Lung microvascular endothelial cell (primary cell): ENCODE data around the gene ERAL1. TPM values are rescaled to one million over a fixed set of nuclear protein-coding genes. Genes with fewer than 3 reads are reported as not detected.
A peak's percentile ranks its signal among the peaks of the same experiment; 100 is the strongest.
"Not testable (repeated sequence)": the region's sequence is repeated elsewhere in the genome, so short reads cannot be mapped to it uniquely, and the experiment has no call there.

Experiments used
- DNase-seq, 2 donors: peaks; one replicate each; pipeline versions ENCODE4 v3.0.0 to v3.0.0-alpha.2; 2010; ENCODE audit warnings: low read depth in 2 of 2
- total RNA-seq: library from RNA; depleted of rRNA; stranded (reverse); fragments of >200 nt; gene quantifications from 2 replicates; pipeline ENCODE4 v1.2.1, GENCODE V29; 2014

ERAL1 gene
- 23.1 and 24.6 TPM in 2 replicates for total RNA-seq

DNA sequence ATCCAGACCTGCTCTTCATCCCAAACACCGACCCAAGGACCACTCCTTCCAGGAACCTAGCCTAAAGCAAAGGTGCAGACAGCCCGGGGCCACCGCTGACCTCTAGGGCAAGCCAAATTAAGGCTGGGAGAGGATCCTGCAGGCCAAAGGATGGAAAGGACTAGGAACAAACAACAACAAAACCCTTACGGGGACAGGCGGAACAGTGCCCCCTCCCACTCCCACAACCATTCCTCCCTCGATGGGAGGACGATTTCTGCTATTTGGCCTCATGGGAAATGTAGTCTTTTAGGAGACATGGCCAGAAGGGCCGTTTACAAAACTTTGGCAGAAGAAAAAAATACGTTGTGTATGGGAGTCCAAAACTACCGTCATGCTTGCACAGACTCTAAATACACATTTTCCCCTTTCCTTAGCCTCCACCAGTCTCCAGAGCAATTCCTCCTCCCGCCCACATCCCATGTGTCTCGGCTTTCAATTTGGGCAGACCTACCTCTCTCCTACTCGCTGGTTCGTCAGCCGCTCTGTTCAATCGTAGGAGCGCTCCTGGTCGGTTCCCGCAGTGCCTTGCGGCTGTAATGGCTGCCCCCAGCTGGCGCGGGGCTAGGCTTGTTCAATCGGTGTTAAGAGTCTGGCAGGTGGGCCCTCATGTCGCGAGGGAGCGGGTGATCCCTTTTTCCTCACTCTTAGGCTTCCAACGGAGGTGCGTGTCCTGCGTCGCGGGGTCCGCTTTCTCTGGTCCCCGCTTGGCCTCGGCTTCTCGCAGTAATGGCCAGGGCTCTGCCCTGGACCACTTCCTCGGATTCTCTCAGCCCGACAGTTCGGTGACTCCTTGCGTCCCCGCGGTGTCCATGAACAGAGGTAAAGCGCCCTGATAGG lies at the start of gene ERAL1:
TSS of gene ERAL1 (plus strand) at position 560 of the 879 bp plus-strand sequence. CDS start at position 579, 19 bp downstream.
- peak; percentile 88 to 89 for DNase-seq

DNA sequence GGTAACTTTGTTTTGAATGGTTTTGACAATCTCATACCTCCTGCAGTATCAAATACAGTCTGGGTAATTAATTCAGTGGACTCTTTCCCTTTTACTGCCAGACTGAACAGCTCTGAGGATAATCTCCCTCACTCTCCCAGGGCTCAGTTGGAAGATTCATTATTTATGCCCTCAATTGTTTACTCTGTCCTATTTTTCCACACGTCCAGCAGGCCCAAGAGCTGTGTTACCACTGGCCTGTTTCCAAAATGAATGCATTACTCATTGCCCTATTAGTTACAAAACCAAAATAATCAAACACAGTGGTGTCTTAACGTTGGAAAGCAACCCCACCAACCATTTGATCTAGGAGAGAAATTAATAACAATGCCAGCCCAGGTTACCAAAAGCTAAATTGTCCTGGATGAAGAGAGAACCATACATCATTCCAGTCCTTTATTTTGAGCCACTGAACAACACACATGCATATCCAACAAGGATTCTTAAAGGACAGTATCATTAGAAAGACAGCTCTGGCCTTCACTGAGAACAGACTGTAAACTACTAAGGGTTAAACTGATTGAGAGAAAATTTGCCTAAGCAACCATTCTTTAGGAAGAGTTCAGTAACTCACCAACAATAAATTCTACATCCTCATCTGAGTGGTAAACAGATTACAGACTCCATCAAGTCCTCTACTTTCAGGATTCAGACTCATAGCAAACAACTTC lies 46.7 kb upstream of the ERAL1 start:
- DNase-seq = peak; percentile 93 to 95

DNA sequence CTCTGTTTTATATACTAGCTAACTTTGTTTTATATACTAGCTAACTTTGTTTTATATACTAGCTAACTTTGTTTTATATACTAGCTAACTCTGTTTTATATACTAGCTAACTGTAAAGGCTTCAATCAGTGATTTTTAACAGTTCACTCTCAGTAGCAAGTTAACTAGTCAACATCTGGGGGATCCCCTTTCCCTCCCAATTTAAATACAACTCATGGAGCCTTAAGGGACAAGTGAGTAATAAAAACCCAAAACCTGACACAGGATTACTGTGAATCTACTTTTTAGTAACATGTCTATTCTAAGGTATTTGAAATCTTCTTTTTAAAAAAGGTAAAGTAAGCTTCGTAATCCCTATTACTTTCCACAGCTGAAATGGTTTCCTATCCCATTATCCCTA lies 44.4 kb upstream of the ERAL1 start:
- no peak for DNase-seq

DNA sequence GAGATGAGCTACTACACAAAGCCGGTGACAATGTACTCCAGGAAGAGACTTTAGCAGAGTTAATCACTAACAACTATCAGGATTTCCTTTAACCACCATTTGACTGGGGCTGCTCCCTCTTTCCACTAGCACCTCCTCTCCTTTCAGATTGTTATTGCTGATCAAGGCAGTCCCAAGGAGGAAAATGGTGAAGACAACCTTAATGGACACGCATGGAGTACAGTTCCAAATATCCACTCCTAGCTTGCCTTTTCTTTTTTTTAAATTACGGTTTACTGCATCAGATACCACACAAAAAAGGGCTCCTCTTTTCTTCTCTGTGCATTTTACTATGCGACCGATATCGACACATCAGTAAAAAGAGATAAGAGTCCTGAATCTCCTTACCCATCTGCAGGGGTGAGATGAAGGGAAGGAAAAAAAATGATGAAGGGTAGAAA lies 43.1 kb upstream of the ERAL1 start:
- peak; percentile 48 to 64 for DNase-seq

DNA sequence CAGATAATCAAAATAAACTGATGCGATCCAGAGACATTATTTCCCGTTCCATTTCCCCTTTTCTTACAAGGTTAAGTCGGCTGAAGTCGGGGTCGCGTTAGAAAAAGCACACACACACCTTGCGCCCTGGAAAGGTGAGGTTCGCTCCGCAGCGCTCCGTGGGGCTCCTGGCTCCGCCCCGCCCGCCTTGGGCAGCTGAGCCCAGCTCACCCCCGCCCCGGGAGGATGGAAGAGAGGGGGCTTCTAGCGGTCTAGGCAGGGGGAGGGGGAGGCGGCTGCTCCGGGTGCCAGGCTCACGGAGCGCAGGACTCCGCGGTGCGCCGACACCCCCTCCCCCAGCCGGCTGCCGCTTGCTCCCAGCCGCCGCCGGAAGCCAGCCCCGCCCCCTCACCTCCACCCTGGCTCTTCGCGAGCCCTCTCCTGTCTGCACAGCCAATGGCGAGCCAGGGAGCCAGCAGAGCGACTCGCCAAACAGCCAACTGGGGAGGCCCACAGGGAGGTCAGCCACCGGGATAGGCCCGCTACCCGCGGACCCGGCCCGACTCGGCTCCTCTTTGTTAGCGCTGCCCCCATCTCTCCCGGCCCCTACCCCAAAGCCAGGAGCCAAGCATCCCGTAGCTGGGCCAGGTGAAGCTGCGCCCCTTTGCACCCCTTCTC lies 42.6 kb upstream of the ERAL1 start:
- DNase-seq = peak; percentile 97 to 99

DNA sequence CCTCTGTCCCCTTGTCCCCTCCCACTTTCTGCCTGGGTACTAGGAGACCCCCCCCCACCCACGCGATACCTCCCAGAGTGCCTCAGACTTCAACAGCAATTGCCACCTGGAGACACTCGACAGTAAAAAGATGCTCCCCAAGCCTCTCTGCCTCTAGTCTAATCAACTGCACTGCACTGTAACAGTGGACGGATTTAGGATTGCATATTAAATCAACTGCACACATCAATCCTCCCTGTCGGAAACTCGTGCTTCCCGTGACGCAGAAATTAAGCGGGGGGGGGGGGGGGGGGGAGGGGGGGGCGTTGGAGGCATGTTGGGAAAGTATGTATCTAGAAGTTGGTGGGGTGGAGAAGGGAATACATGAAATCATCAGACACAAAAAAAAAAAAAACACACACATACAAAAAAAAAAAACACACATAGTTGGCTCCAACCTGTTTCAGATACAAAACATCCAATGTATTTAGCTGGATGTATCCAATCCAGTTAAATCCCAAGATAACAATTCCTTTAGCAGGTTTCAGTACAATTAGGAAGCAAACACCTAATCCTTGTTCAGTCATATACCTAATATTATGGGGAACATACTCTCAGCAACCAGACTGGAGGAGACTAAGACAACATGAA lies 42.0 kb upstream of the ERAL1 start:
- DNase-seq = peak; percentile 84 to 91

DNA sequence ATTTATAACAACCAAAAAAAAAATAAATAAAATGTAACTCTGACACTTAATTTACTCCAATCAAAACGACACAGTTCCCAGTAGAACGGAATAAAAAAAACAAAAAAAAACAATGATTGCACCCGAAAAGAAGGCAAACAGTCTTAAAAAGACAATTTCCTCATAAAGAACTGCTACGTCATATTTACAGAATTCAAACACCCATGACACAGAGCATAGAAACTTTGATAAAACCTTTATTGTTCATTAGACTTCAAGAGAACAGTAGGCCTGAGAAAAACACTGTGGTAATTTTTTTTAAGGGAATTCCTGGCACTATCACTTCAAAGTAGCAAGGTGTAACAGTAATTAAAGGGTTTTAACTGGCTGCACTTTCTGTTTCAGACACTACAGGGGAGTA lies 38.3 kb upstream of the ERAL1 start:
- no peak for DNase-seq

DNA sequence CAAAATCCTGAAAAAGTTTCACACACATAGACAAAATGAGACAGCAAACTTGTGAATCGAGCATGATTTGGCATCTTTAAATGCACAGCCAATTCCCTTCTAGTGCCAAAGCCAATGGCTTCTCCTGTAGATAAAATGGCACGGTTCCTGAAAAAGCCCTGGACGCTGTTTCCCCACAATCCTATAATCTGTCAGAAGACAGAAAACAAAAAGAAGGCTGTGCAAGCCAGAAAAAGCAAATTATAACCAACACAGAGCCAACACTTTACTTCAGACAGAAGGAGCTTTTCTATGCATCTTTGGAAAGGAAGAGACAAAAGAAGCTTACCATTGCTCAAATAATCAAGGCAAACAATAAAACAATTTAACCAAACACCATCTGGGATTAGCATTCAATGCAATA lies 36.0 kb upstream of the ERAL1 start:
- no peak for DNase-seq

DNA sequence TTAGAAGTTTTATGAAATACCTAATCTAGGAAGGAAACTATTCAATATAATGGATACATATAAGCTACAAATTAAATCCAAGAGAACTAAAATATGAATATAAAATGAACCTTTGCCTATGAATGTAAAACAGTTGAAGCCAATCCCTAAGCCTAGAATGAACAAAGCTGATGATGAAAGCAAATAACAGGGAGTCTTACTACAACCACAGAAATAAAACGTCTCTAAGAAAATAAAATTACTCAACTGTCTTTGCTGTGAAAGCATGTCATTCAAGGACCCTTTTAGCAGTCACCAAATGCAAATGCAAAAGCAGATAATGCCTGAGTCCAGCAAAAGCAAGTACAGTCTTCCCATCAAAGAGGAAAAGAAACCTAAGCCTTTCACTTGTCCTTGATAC lies 35.2 kb upstream of the ERAL1 start:
- no peak for DNase-seq

DNA sequence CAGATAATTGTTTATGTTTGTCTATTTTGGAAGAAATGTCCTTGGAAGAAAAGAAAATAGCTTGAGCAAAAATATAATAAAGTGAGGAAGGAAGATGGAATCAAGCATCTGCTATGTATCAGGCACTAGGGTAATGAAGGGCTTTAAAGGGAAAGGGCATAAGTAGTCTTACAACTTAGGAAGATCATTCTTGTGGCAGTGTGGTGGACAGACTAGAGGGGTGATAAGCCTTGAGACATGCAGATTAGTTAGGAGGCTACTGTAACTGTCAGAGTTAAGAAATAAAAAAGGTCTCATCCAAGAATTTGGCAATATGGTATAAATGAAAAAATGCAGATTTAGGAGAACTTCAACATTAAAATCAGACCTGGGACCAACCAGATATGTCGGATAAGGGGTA lies 27.1 kb upstream of the ERAL1 start:
- DNase-seq = no peak

DNA sequence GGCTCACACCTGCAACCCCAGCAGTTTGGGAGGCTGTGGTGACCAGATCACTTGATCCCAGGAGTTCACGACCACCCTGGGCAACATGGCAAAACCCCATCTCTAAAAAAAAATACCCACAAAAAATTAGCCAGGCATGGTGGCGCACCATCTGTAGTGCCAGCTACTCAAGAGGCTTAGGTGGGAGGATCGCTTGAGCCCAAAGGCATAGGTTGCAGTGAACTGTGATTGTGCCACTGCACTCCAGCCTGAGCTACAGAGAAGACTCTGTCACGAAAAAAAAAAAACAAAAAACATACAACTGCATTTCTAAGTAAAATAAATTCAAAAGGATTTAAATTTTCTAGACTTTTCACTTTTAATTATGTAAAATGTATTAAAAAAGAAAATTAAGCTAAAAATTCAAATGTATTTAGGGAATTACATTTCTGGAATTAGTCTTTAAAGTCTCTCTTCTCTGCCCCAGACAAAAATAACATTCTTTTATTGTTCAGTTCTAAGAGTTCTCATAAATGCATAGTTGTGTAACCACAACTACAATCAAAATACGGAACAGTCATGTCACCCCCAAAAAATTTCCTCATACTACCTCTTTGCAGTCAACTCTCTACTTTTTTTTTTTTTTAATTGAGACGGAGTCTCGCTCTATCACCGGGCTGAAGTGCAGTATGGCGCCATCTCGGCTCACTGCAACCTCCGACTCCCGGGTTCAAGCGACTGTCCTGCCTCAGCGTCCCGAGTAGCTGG lies 26.3 kb upstream of the ERAL1 start:
- no peak for DNase-seq

DNA sequence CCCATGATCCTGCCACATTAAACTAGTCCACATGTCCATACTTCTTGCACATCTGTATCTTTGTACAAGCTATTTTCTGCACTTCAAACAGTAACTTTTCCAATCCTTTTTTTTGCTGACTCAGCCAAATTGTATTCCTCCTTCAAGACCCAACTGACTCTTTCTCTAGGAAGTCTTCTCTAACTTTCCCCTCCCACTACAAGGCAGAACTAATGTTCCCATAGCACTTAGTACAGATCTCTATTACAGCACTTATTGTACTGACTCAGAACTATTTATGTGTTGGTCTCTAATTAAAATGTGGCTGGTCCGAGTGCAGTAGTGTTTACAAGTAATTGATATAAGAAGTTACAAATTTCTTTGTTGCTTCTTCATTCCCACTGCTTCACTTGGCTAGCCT lies 20.4 kb upstream of the ERAL1 start:
- DNase-seq = no peak

DNA sequence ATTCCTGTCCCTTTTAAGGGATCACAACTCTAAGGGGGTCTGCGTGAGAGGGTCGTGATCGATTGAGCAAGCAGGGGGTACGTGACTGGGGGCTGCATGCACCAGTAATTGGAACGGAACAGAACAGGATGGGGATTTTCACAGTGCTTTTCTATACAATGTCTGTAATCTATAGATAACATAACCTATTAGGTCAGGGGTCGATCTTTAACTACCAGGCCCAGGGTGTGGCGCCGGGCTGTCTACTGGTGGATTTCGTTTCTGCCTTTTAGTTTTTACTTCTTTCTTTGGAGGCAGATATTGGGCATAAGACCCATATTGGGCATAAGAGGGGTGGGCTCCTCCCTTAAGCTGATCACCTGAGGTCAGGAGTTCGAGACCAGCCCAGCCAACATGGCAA lies 18.3 kb upstream of the ERAL1 start:
- not testable (repeated sequence) for DNase-seq

DNA sequence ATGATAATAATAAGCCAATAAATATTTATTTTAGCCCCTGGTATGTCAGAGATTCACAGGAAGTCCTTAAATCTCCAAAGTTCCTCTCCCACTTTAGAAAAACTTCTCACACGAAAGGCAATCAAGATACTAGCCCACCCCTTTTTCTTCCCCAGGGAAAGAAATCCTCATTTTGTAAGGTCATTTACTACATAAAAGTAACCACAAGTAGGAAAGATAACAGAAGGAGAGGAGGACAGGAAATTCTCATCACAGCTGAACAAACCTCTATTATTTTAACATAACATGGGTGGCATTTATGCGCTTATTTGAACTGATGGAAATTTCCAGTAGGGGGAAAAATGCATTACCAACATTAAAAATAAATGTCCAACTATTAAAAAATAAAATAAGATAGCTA lies 15.6 kb upstream of the ERAL1 start:
- peak in 1 of 2 donors; percentile 85 for DNase-seq

DNA sequence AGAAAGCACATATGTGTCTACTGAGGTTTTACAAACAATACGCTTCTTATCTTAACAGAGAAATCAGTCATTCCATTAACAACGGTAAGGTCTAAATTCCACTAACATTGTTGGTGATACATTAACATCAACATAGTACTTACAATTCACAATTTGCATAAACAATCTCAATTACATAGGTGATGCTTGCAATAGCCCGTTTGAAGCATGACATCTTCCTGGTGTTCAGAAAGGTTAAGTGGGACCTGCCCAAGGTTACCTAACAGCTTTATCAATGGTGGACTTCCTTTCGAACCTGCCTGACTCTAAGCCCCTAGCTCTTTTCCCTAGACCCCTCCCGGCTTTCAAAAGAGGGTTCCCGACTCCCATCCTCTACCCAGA lies 12.9 kb upstream of the ERAL1 start:
- peak in 1 of 2 donors; percentile 39 for DNase-seq

DNA sequence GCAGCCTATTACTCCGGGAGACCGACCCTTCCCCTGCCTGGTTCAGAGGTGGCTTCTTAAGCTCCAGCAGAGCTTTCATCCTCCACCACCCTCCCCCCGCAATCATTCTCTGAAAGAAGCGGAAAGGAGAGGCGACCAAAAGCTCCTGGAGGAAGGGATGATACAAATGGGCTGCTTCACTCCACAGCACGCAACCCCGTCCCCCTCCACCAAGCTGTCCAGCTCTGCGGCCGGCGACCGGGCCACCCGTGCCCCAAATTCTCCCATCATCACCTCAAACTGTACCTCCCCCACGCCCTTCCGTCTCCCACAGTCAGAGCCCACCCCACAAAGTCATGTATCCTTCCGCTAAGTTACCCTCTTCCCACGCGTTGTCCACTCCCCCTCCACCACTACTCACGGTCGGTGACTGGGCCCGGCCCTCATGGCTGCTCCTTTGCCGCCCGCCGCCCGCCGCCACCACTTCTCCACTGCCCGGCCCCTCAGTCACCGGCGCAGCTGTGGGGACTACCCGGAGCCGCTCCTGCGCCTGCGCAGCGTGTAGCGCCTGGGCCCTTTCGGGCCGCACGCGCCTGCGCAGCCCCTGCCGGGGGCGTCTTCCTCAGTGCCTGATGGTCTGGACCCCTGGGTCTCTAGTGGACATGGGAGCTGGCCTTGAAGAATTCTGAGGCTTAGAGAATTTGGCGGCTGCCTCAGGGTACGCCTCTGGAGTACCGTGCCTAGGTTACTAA lies 12.4 kb upstream of the ERAL1 start, which contains the start of gene FAM222B:
TSS of gene FAM222B (minus strand) at position 509 of the 731 bp plus-strand sequence. CDS start 76,123 bp downstream, outside the sequence.
- peak; percentile 86 to 91 for DNase-seq

DNA sequence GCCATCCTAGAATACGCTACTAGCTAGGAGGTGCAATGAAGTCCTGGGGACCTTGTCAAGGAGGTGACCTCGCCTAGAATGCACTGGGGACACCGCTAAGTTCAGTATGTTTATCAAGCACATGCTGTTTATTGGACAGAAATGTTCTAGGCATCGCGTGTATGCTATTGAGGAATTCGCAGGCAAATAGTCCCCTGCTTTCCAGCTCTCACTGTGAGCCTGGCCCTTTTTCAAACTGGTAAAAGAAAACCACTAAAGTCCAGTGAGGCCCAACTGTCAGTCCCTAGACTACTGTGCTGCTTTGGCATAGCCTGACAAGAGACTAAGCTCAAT lies 11.0 kb upstream of the ERAL1 start:
- DNase-seq = no peak

DNA sequence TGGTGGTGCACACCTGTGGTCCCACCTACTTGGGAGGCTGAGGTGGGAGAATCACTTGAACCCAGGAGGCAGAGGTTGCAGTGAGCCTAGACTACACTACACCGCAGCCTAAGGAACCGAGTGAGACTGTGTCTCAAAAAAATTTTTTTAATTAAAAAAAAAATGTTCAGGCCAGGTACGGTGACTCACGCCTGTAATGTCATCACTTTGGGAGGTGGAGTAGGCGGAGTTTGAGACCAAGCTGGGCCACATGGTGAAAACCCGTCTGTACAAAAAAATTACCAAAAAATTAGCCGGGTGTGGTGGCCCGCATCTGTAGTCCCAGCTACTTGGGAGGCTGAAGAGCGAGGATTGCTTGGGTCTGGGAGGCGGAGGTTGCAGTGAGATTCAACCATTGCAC lies 8.6 kb upstream of the ERAL1 start:
- no peak for DNase-seq

DNA sequence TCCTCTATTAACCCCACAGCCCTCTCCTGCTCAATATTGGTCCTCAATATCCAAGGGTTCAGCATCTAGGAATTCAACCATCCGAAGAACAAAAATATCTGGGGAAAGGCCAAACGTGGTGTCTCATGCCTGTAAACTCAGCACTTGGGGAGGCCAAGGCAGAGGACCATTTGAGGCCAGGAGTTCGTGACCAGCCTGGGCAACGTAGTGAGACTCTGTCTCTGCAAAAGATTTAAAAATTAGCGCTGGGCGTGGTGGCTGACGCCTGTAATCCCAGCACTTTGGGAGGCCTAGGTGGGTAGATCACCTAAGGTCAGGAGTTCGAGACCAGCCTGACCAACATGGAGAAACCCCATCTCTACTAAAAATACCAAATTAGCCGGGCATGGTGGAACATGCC lies 8.1 kb upstream of the ERAL1 start:
- not testable (repeated sequence) for DNase-seq

DNA sequence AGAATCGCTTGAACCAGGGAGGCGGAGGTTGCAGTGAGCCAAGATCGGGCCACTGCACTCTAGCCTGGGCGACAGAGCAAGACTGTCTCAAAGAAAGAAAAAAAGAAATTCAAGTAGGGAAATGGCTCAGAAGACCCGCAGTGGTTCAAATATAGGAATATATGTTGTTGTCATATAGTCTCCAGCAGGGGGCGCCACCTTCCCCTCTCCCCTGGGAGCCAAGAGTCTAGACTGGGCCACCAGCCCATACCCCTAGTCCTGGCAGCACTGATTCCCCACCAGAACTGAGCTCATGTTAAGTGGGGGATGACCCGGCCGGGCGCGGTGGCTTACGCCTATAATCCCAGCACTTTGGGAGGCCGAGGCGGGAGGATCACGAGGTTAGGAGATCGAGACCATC lies 6.1 kb upstream of the ERAL1 start:
- DNase-seq = peak; percentile 46 to 65
